ENCODE results near the gene ANKUB1.

The ANKUB1 gene

DNA sequence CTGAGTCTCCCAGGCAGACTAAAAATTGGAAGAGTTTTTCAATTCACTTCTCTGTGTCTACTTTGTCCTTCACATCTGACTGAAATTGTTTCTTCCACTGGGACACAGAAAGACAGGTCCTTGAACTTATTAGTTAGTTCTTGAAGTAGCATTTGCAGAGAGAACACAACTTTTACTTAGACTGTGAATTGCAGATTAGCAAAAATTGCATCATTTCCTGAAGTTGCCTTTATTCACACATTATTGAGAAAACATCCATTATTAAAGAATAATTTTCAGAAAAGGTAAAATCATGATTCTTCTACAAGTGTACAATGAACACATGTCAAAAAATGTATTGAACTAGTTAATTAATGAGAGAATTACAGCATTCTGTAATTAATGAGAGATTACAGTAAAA lies 38.6 kb downstream of the ANKUB1 start:
- no peak for DNase-seq (ENCODE audit: low spot score)

DNA sequence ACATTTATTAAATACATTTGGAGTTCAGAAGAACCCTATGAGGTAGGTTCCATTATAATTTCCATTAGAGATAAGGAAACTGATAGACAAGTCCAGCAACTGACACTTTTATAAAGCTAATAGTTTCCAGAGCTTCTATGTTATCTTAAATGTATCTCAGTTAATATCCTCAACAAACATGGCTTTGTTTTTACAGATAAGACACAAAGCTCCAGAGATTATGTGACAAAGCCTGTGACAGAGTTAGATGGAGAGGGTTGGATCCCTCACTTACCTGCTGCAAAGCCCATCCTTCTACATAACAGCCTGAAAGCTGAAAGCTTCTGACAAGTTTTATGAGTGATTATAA lies 39.6 kb downstream of the ANKUB1 start:
- no peak for DNase-seq (ENCODE audit: low spot score)

DNA sequence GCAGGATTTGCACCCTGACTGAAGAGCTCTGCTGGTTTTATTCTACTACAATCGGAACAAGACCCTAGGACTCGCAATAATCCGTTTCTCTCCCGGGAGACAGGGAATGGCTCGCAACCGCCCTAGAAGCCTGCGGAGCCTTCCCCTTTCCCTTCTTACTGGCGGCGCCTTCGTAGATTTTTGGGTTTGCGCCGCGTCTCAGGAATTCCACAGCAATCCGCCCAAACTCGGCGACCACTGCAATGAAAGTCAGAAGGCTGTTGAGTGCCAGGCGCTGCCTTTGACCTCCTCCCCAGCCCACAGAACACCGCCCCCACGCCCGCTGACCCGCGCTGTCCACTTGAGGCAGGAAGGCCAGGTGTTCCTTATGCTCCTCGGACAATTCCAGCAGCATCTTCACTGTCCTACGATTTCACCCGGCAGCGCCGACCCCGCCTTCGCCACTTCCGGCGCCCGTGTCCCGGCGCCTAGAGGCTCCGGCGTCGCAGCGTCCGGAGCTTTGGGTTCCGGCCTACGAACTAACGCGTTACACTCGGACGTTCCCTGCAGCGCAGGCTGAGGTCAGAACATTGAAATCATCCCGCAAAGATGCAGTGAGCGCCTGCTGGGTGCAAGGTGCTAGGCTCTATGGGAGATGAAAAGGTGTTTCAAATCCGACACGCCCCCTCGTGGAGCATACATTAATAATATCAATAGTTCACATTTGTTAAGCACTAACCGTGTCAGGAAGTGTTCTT lies 40.1 kb downstream of the ANKUB1 start, which contains the start of gene COMMD2:
Gene COMMD2, minus strand, starts transcription at position 439 of the 737 bp plus-strand sequence. Its CDS starts 45 bp downstream, at position 394.
- peak; percentile 95 for DNase-seq (ENCODE audit: low spot score)

GRCh38 chr3:149751551-149751950 lies 40.8 kb downstream of the ANKUB1 start:
- no peak for DNase-seq (ENCODE audit: low spot score)

DNA sequence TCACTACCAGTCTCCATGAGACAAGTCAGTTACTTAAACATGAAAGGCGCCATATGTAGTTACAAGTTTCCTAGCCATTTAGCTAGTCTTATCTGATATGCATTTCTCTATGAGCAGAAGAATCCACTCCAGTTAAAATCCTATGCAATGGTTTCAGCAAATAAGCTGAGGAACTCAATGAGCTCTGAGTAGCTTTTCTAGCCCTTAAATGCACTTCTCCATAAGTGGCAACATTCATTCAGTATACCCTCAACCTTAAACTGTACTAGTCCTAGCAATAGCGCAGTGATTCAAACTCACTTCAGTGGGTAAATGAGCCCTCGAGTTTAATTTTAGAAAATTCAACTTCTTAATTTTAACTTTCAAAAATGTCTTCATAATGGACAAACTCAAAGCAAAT lies 47.7 kb downstream of the ANKUB1 start:
- no peak for DNase-seq (ENCODE audit: low spot score)

DNA sequence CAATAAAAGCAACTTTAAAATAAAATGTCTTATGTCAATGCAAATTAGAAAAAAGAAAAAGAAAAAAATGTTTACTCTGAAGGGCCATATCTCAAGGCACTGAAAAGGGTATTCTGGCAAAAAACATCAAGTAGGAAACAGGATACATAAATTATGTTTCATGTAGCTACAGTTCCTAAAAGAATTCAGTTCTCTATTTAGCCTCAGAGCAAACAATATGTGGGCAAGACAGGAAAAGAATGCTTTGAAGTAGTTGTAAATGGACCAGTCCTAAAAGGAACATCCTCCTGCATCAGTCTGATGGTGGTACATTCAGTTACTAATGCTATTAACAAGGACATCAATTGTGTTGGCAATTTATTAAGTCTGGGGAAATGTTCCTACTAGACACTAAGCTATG lies 48.2 kb downstream of the ANKUB1 start:
- DNase-seq (ENCODE audit: low spot score): no peak

DNA sequence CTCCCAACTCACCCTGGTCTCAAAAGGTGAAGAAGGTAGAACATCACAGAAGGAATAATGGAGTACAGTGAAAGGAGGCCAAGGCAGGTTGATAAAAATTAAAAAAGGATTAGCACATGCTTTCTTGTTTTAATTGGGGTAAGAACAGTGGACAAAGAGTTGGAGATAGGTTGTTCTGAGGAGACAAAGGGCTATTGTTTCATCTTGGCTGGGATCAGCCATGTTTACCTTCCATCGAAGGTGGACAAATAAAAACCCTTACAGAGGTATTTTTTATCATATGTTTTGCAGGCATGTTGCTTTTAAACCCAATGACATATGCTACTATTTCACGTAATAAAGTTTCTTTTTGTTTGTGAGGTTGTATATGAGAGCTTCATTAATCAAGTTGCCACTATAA lies 53.0 kb downstream of the ANKUB1 start:
- DNase-seq (ENCODE audit: low spot score): no peak

DNA sequence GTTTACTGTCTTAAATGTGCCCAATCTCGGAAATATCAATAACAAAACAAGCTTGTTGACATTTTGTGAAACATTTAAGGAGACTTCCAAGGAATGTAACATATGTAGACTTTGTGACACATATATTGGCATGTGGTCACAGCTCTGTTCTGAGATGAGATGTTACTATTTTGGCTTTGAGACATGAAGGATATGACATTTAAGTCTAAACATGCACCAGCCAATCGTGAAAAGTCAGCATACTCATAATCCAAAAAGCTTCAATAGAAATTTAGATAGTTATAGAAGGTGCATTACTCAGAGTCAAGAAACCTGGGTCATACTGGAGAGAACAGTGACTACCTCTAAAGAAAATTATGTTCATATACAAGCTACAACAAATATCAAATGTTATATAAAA lies 53.5 kb downstream of the ANKUB1 start:
- no peak for DNase-seq (ENCODE audit: low spot score)

GRCh38 chr3:149736953-149737205 lies 55.5 kb downstream of the ANKUB1 start:
- no peak for DNase-seq (ENCODE audit: low spot score)

DNA sequence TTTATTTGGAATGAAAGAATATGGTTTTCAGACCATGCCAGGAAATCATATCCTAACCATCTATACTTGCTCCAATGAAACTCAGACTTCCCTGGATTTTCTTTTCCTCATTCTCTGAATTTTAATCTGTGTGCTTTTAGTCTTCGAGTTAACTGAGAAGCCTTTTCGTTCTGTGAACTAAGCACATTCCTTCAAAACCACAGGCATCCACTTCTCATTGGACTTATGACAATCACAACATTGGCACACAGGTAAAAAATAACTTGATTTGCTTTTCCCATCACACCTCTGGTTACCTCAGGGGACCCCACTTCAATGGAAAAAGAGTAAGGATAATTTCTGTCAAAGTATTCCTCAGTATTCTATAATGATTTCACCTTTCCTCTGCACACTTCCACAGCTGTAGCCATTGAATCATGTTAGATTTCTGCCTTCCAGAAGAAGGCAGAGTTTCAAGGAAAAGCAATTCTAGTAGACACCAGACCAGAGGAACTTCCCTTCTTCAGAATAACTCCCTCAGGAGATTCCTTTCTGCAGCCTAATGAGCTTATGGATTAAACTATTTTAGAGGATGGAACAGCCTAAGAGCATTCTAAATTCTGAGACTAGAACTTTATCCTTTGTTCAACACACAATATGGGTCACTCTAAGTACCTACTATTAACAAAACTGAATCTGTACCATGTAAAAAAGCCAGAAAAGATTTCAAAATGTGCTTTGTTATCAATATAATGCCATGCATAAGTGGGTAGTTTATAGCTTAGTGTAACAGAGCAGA lies 56.0 kb downstream of the ANKUB1 start:
- peak; percentile 43 for DNase-seq (ENCODE audit: low spot score)

DNA sequence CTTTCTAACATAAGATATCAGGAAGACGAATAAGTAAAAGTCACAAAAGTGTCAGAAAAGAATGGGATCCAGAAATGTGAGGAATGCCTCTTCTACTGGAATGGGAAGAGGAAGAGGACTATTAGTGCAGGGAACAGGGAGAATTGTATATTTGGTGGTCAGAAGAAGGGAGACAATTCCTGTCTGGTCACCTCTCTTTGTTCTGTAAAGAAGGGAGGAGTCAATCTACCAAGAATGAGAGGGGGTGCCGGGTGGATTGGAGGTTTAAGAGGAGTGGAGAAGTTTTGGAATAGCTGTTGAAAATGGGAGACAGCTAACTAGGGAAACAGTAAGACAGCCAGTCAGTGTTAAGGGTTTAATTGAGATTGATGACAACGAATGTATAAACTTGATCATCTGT lies 60.1 kb downstream of the ANKUB1 start:
- DNase-seq (ENCODE audit: low spot score): no peak

GRCh38 chr3:149727656-149728055 lies 64.7 kb downstream of the ANKUB1 start:
- no peak for DNase-seq (ENCODE audit: low spot score)

- DNase-seq (ENCODE audit: low spot score): no peak
Observed at GRCh38 chr3:149726716-149727407, 65.5 kb downstream of the ANKUB1 start.

- no peak for DNase-seq (ENCODE audit: low spot score)
Observed at GRCh38 chr3:149723781-149724180, 68.6 kb downstream of the ANKUB1 start.

DNA sequence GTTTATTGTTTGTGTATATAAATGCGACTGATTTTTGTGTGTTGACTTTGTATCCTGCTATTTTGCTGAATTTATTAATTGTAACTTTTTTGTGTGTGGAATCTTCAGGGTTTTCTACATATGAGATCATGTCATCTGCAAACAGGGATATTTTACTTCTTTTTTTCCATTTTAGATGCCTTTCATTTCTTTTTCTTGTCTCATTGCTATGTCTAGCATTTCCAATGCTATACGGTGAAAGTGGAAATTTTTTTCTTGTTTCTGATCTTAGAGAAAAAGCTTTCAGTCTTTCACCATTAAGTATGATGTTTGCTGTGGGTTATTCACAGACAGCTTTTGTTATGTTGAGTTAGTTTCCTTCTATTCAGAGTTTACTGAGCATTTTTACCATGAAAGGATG lies 71.4 kb downstream of the ANKUB1 start:
- no peak for DNase-seq (ENCODE audit: low spot score)

DNA sequence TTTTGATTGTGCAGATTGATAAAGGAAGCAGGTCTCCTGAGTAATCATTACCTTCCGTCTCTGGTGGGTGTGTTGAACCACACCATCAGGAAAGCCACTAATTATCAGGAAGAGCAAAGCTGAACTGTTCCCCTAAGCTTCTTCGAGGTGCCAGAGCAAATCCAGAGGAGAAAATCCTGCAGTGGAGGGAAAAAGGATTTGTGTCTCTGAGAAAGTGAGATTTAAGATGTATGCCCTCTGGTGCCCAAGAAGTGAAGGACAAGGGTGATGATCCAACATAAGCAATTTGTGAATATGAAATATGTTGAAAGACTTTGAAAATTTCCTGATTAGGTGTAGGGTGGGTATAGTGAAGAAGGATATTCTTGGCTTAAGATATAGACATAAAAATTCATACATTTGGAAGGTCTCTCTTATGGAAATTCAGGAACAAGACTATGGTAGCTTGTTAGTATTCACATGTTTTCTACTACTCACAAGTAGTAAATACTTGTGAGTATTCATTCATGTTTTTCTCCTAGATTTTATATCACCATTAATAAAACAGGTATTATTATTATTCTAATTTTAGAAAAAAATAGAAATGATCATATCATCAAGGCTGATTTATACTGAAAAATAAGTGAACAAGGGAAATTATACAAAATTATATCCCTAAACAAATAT lies 74.8 kb downstream of the ANKUB1 start:
- DNase-seq (ENCODE audit: low spot score): peak; percentile 69

- DNase-seq (ENCODE audit: low spot score): no peak
Observed at GRCh38 chr3:149716984-149717383, 75.4 kb downstream of the ANKUB1 start.

DNA sequence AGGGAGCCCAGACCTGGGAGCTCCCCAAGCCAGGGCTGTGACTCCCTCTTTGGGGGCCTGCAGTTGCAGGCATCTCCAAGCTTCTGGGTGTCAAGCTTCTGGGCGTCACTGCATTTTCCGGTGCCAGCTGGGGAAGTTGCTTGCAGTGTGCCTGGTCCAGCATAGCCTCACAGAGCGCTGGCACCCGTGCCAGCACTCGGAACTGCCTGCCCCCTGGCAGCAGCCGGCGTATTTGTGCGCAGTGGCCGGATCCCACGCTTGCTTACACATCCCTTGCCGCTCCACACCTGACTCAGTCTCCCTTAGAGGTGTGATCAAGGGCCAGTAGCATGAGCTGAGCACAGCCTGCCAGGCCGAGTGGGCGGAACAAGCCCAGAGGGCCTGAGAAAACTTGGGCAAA lies 77.1 kb downstream of the ANKUB1 start:
- DNase-seq (ENCODE audit: low spot score): no peak

DNA sequence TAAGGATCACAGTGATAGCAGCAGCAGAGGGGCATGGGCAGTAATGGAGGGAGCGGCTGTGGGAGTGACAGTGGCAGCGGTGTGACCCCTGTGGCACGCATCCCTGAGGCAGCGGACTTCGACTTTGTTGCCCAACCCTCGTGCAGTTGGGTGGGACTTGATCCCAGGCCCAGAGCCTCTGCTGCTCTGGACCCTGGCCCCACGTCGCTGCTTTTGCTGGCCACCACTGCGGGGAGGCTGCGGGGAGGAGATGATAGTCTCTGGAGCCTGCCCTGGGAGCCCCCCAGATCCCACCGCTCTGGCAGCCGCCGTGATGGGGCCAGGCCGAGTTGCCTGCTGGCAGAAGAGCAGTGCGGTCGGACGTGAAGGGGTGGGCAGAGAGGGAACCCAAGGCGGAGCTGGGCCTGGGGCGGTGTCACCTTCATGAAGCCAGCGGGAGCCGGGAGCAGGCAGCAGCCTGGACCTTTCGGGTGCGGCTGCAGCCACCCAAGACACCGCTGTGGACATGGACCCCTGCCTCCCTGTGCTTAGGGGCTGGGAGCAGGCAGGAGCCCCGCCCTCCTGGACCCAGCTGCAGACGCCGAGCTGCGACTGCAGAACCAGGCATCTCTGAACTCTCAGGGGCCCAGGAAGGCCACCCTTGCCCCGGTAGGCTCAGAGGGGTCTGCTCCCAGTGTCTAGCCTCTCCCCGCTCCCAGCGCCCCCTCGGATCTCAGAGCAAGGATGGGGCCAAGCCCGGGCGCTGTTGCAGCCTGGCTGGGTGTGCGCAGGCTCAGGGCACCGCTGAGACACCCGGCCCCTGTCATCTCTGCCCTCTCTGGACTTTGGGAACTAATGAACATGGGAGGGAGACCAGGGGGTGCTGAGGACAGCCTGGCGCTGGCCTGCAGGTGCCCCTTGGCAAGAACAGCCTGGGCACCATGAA lies 78.4 kb downstream of the ANKUB1 start:
- DNase-seq (ENCODE audit: low spot score): no peak
